Measurements from ENCODE around the gene SLC13A3. TPM values are rescaled to one million over a fixed set of nuclear protein-coding genes. Genes with fewer than 3 reads are reported as not detected.

Gene SLC13A3
- total RNA-seq, 1 donor from 2014 or later = 0.66 TPM

GRCh38 chr20:46573788-46574584 is 77.3 kb downstream of the SLC13A3 start:
- Mint-ChIP-seq H3K27me3 (ENCODE audit: low read depth, unreplicated experiment) (peaks cover 5% of the 10 kb centered on the region), H3K27ac (ENCODE audit: unreplicated experiment) (no peak overlapping the region), H3K4me1 (ENCODE audit: low read depth, unreplicated experiment) (no peaks in the 10 kb centered on the region), H3K36me3 (ENCODE audit: low read depth, unreplicated experiment) (no peaks in the 10 kb centered on the region), H3K4me3 (ENCODE audit: unreplicated experiment) (no peak overlapping the region), H3K9me3 (ENCODE audit: unreplicated experiment) (no peaks in the 10 kb centered on the region)
- Histone ChIP-seq H3K27ac (ENCODE audit: low read depth, low read length) (no peak overlapping the region), H4K20me1 (ENCODE audit: insufficient read depth, low read length) (no peaks in the 10 kb centered on the region), H3K9ac (ENCODE audit: low read length) (no peak overlapping the region), H2AFZ (ENCODE audit: low read depth, low read length) (no peak overlapping the region), H3K36me3 (ENCODE audit: insufficient read depth, low read length) (no peaks in the 10 kb centered on the region), H3K4me1 (ENCODE audit: insufficient read depth, low read length) (peaks cover 4% of the 10 kb centered on the region), H3K9me3 (ENCODE audit: insufficient read depth, low read depth, low read length) (no peaks in the 10 kb centered on the region), H3K4me2 (ENCODE audit: low read length) (no peak overlapping the region), H3K79me2 (ENCODE audit: insufficient read depth, low read length) (no peaks in the 10 kb centered on the region), H3K27me3 (ENCODE audit: insufficient read depth, low read length) (no peaks in the 10 kb centered on the region), H3K4me3 (ENCODE audit: insufficient read depth, low read depth, low read length) (no peak overlapping the region)
- no peak for FAIRE-seq
- no peak for TF ChIP-seq EZH2 (IDR thresholded peaks at IDR 0.05; ENCODE audit: insufficient read depth, low read length)
- TF ChIP-seq CTCF (IDR thresholded peaks at IDR 0.05; ENCODE audit: insufficient read depth, low read depth, low read length) = no peak
- DNase-seq (ENCODE audit: low read depth) = peak; percentile 2

- H3K27ac Mint-ChIP-seq (ENCODE audit: unreplicated experiment) = no peak overlapping the region
- FAIRE-seq = no peak
- no peaks in the 10 kb centered on the region for H3K9me3 Mint-ChIP-seq (ENCODE audit: unreplicated experiment)
- TF ChIP-seq EZH2 (IDR thresholded peaks at IDR 0.05; ENCODE audit: insufficient read depth, low read length) (no peak), CTCF (IDR thresholded peaks at IDR 0.05; ENCODE audit: insufficient read depth, low read depth, low read length) (no peak)
- peaks cover 10% of the 10 kb centered on the region for H3K4me1 ChIP-seq (ENCODE audit: insufficient read depth, low read length)
- no peaks in the 10 kb centered on the region for H3K27me3 ChIP-seq (ENCODE audit: insufficient read depth, low read length)
- H3K4me3 ChIP-seq (ENCODE audit: insufficient read depth, low read depth, low read length) = no peak overlapping the region
- no peaks in the 10 kb centered on the region for H3K4me1 Mint-ChIP-seq (ENCODE audit: low read depth, unreplicated experiment)
- DNase-seq (ENCODE audit: low read depth) = no peak
- H3K36me3 ChIP-seq (ENCODE audit: insufficient read depth, low read length) = no peaks in the 10 kb centered on the region
- H3K4me3 Mint-ChIP-seq (ENCODE audit: unreplicated experiment) = no peak overlapping the region
- H2AFZ ChIP-seq (ENCODE audit: low read depth, low read length) = no peak overlapping the region
- no peaks in the 10 kb centered on the region for H3K36me3 Mint-ChIP-seq (ENCODE audit: low read depth, unreplicated experiment)
- no peaks in the 10 kb centered on the region for H4K20me1 ChIP-seq (ENCODE audit: insufficient read depth, low read length)
- H3K9ac ChIP-seq (ENCODE audit: low read length) = no peak overlapping the region
- no peaks in the 10 kb centered on the region for H3K79me2 ChIP-seq (ENCODE audit: insufficient read depth, low read length)
- no peaks in the 10 kb centered on the region for H3K9me3 ChIP-seq (ENCODE audit: insufficient read depth, low read depth, low read length)
- peaks cover 5% of the 10 kb centered on the region for H3K27me3 Mint-ChIP-seq (ENCODE audit: low read depth, unreplicated experiment)
- H3K27ac ChIP-seq (ENCODE audit: low read depth, low read length) = no peak overlapping the region
- H3K4me2 ChIP-seq (ENCODE audit: low read length) = no peak overlapping the region
Measured at GRCh38 chr20:46573234-46573633, 78.0 kb downstream of the SLC13A3 start.

GRCh38 chr20:46572790-46573189 is 78.5 kb downstream of the SLC13A3 start:
- TF ChIP-seq EZH2 (IDR thresholded peaks at IDR 0.05; ENCODE audit: insufficient read depth, low read length) = no peak

More at GRCh38 chr20:46572790-46573189, 78.5 kb downstream of the SLC13A3 start:
- Mint-ChIP-seq H3K4me3 (ENCODE audit: unreplicated experiment) (no peak overlapping the region), H3K27ac (ENCODE audit: unreplicated experiment) (no peak overlapping the region), H3K36me3 (ENCODE audit: low read depth, unreplicated experiment) (no peaks in the 10 kb centered on the region), H3K9me3 (ENCODE audit: unreplicated experiment) (no peaks in the 10 kb centered on the region), H3K27me3 (ENCODE audit: low read depth, unreplicated experiment) (peaks cover 5% of the 10 kb centered on the region), H3K4me1 (ENCODE audit: low read depth, unreplicated experiment) (no peaks in the 10 kb centered on the region)
- FAIRE-seq (no peak), DNase-seq (ENCODE audit: low read depth) (no peak)
- H3K79me2 ChIP-seq (ENCODE audit: insufficient read depth, low read length) = no peaks in the 10 kb centered on the region
- H3K9ac ChIP-seq (ENCODE audit: low read length) = no peak overlapping the region
- H3K9me3 ChIP-seq (ENCODE audit: insufficient read depth, low read depth, low read length) = no peaks in the 10 kb centered on the region
- no peaks in the 10 kb centered on the region for H4K20me1 ChIP-seq (ENCODE audit: insufficient read depth, low read length)
- no peak overlapping the region for H3K4me2 ChIP-seq (ENCODE audit: low read length)
- no peaks in the 10 kb centered on the region for H3K36me3 ChIP-seq (ENCODE audit: insufficient read depth, low read length)
- no peak overlapping the region for H2AFZ ChIP-seq (ENCODE audit: low read depth, low read length)
- H3K4me1 ChIP-seq (ENCODE audit: insufficient read depth, low read length) = peaks cover 10% of the 10 kb centered on the region
- H3K27ac ChIP-seq (ENCODE audit: low read depth, low read length) = no peak overlapping the region
- H3K27me3 ChIP-seq (ENCODE audit: insufficient read depth, low read length) = no peaks in the 10 kb centered on the region
- no peak overlapping the region for H3K4me3 ChIP-seq (ENCODE audit: insufficient read depth, low read depth, low read length)

Data from astrocyte (in vitro differentiated cells and primary cell).